Rectal smooth muscle tissue (tissue), 1 donor: ENCODE data around the gene ACSM2B.
"Not testable (repeated sequence)": the region's sequence is repeated elsewhere in the genome, so short reads cannot be mapped to it uniquely, and the experiment has no call there.

ENCODE experiments used
- H3K27ac ChIP-seq: one replicate; pipeline ENCODE4 v1.7.0; 2013; ENCODE audit warnings: low read depth, low read length, inconsistent platforms
- H3K27me3 ChIP-seq: one replicate; pipeline ENCODE4 v1.7.0; 2013; ENCODE audit warnings: low read length; ENCODE audit not compliant: control insufficient read depth, insufficient read depth
- H3K36me3 ChIP-seq: one replicate; pipeline ENCODE4 v1.7.0; 2013; ENCODE audit warnings: low read length; ENCODE audit not compliant: control insufficient read depth, insufficient read depth
- H3K4me1 ChIP-seq: one replicate; pipeline ENCODE4 v1.7.0; 2013; ENCODE audit warnings: low read length; ENCODE audit not compliant: control insufficient read depth, insufficient read depth
- H3K4me3 ChIP-seq: one replicate; pipeline ENCODE4 v1.7.0; 2013; ENCODE audit warnings: low read length
- H3K9ac ChIP-seq: one replicate; pipeline ENCODE4 v1.7.0; 2013; ENCODE audit warnings: low read length

Gene ACSM2B

DNA sequence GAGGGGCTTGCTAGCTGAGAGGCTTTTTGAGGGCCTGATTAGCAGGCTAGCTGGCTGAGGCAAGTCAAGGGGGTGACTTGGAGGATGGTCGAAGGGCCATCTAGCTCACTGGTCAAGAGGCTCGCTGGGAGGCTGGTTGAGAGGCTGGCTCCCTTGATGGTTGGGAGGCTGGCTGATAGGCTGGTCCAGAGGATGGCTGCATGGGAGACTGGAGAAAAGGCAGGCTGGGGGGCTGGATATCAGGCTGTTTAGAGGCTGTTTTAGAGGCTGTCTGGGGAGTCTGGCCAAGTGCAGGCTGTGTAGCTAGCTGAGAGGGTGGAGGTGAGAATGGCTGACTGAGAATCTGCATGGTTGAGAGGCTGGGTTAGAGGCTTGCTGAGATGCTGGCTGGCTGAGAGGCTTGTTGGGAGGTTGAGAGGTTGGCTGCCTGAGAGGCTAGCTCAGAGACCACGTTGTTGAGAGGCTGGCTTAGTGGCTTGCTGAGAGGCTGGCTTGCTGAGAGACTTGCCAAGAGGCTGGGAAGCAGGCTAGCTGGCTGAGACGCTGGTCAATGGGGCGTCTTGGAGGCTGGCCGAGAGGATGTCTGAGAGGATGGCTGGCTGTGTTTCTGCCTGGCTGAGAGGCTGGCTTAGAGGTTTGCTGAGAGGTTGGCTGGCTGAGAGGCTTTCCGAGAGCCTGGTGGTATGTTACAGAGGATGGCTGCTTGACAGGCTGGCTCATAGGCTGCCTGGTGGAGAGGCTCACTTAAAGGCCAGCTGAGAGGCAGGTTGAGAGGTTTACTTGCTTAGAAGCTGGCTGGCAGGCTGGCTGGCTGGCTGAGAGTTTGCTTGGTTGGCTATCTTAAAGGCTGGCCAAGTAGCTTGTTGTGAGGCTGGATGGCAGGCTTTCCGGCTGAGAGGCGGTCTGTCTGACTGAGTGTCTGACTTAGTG is 36.6 kb upstream of the ACSM2B start:
- H3K36me3 ChIP-seq: no peaks in the 10 kb centered on the region
- H3K27ac ChIP-seq: no peak overlapping the region
- no peaks in the 10 kb centered on the region for H3K4me1 ChIP-seq
- H3K4me3 ChIP-seq: no peak overlapping the region
- peaks cover 2% of the 10 kb centered on the region for H3K27me3 ChIP-seq
- H3K9ac ChIP-seq: no peak overlapping the region

DNA sequence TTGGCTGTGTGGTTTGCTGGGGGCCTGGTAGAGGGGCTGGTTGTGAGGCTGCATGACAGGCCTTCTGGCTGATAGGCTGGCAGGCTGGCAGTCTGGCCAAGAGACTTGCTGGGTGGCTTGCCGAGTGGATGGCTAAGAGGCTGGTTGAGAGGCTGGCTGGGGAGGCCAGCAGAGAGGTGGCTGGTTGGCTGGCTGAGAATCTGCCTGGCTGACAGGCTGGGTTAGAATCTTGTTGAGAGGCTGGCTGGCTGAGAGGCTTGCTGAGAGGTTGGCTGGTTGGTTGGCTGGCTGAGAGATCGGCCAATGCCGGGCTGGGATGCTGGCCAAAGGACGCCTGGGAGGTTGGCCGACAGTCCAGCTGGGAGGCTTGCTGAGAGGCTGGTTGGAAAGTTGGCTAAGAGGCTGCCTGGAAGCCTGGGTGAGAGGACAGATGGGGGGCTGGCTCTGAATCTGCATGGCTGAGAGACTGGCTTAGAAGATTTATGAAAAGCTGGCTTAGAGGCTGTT is 35.9 kb upstream of the ACSM2B start:
- no peak overlapping the region for H3K27ac ChIP-seq
- H3K4me1 ChIP-seq: no peaks in the 10 kb centered on the region
- H3K36me3 ChIP-seq: no peaks in the 10 kb centered on the region
- H3K4me3 ChIP-seq: no peak overlapping the region
- no peak overlapping the region for H3K9ac ChIP-seq
- H3K27me3 ChIP-seq: no peaks in the 10 kb centered on the region

DNA sequence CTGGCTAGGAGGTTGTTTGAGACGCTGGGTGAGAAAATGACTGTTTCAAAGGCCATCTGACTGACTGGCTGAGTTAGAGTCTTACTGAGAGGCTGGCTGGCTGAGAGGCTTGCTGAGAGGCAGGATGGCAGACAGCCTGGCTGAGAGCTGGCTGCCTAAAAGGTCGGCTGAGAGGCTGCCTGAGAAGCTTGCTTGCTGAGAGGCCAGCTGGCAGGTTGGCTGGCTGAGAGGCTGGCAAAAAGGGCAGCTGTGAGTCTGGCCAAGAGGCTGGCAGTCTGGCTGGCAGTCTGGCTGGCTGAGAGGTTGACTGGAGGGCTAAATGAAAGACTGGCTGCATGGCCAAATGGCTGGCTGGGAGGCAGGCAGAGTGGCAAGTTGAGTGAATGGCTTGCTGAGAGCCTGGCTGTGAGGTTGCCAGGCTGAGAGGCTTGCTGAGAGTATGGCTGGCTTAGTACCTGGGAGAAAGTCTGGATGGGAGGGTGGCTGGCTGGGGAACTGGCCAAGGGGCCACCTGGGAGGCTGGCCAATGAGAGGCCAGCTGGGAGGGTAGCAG is 35.3 kb upstream of the ACSM2B start:
- Histone ChIP-seq H3K27ac (no peak overlapping the region), H3K4me1 (no peaks in the 10 kb centered on the region), H3K9ac (no peak overlapping the region), H3K36me3 (no peaks in the 10 kb centered on the region), H3K27me3 (no peaks in the 10 kb centered on the region), H3K4me3 (no peak overlapping the region)

DNA sequence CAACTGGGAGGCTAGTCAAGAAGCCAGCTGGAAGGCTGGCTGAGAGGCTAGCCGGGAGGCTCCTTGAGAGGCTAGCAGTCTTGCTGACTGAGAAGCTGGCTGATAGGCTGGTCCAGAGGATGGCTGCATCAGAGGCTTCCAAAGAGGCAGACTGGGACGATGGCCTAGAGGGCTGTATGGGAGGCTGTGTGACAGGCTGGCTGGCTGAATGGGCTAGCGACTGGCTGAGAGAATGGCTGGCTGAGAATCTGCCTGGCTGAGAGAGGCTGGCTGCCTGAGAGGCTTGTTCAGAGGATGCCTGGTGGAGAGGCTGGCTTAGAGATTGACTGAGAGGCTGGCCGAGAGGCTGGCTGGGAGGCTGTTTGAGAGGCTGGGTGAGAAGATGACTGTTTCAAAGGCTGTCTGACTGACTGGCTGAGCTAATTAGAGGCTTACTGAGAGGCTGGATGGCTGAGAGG is 34.8 kb upstream of the ACSM2B start:
- H3K4me1 ChIP-seq: no peaks in the 10 kb centered on the region
- no peaks in the 10 kb centered on the region for H3K27me3 ChIP-seq
- H3K36me3 ChIP-seq: no peaks in the 10 kb centered on the region
- H3K27ac ChIP-seq: no peak overlapping the region
- H3K9ac ChIP-seq: no peak overlapping the region
- H3K4me3 ChIP-seq: no peak overlapping the region

DNA sequence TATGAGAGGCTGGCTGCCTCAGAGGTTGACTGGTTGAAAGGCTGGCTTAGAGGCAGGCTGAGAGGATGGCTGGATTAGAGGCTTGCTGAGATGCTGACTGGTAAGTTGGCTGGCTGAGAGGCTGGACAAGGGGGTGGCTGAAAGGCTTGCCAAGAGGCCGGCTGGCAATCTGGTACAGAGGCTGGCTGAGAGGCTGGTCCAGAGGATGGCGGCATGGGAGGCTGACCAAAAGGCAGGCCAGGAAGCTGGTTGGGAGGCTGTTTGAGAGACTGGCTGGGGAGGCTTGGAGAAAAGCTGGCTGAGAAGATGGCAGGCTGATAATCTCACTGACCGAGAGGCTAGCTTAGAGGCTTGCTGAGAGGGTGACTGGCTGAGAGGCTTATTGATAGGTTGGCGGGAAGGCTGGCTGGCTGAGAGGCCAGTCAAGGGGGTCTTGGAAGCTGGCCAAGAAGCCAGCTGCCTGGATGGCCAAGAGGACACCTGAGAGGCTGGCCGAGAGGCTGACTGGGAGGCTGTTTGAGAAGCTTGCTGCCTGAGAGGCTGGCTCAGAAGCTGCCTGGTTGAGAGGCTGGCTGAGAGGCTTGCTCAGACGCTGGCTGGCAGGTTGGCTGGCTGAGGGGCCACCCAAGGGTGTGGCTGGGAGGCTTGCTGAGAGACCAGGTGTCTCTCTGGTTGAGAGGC is 34.2 kb upstream of the ACSM2B start:
- Histone ChIP-seq H3K27me3 (no peaks in the 10 kb centered on the region), H3K4me1 (no peaks in the 10 kb centered on the region), H3K9ac (no peak overlapping the region), H3K4me3 (no peak overlapping the region), H3K36me3 (no peaks in the 10 kb centered on the region), H3K27ac (no peak overlapping the region)

DNA sequence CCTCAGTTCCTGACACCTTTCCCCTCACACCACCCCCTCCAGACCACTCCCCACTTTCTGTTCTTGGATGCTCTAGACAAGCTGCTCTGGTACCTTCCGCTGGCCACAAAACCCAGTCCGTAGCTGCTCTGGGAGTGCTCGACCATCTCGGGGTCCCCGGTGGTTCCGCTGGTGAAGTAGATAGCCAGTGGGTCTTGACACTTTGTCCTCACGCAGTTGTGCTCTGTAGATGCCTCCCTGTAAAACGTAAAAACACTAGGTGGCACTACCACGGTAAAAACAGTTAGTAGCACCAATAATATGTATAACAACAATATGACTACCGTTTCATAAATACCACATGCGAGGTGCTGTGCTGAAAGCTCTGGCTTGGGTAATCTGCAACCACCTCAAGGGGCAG is 26.0 kb upstream of the ACSM2B start:
- H3K4me3 ChIP-seq, H3K36me3 ChIP-seq: not testable (repeated sequence)

DNA sequence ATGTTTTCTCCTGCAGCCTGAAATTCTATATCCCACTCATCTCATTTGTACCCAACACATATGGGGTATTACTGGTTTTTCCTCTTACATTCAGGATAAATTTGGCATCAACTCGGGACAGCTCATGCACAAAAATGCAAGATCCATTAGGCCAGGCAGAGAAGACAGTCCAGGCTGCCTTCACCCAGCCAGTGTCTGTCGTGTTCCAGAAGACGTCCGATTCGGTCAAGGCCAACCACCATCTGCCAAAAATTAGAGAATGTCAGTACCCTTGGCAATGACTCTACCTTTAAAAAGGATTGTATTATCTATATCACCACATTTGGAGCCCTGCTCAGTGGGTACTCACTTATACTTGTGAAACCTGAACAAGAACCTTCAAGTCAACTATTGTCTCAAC is 23.3 kb upstream of the ACSM2B start:
- not testable (repeated sequence) for H3K4me3 ChIP-seq

More for the DNA sequence above, 26.0 kb upstream of the ACSM2B start:
- H3K9ac ChIP-seq, H3K27ac ChIP-seq, H3K4me1 ChIP-seq, H3K27me3 ChIP-seq: not testable (repeated sequence)

DNA sequence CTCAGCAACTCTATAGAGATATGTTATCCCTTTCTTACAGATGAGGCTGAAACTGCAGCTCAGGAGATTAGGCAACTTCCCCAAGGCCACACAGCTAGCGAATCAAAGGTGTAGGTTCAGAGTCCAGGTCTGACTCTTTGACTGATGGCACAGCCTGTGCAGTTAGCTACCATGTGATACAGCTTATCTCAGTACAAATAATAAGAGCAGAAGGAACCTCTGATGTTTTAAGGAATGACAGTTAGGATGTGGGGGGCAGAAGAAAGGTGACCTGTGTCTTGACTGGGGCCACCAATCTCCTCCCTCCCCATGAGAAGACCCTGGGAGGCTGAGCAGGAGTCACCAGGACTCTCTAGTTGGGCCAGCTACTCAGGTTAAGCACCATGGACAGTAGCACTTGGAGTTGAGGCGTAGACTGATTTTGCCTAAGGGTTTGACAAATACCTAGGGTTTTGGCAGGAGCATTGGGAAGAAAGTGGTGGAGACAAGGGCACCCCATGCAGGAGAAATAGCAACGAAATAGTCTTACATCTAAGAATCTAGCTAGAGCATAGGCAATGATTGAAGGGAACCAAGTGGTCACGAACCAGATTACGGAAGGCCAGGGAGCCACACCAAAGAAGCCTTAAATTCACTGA is 22.8 kb upstream of the ACSM2B start:
- Histone ChIP-seq H3K4me3 (no peak overlapping the region), H3K27me3 (no peaks in the 10 kb centered on the region), H3K27ac (no peak overlapping the region), H3K36me3 (no peaks in the 10 kb centered on the region), H3K4me1 (no peaks in the 10 kb centered on the region), H3K9ac (no peak overlapping the region)

More for the DNA sequence above, 23.3 kb upstream of the ACSM2B start:
- not testable (repeated sequence) for H3K27me3 ChIP-seq, H3K4me1 ChIP-seq, H3K9ac ChIP-seq, H3K36me3 ChIP-seq, H3K27ac ChIP-seq

DNA sequence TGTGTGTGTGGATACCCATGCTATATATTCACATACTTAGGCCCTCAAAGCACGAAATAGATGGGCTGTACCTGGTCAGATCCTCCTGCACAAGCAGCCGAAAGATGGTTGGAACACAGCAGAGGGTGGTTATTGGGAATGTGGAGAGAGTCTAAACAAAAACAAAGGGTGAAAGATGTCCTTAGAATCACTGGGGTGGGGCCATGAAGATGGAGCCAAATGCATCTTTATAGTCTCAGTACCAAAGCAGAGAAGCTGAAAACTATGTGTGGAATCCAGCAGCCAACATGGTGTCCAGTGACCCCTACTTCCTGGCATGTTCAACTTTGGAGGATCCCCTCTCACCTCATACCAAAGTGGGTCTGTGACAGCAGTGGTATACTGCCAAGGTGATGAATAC is 19.5 kb upstream of the ACSM2B start:
- not testable (repeated sequence) for H3K4me3 ChIP-seq, H3K4me1 ChIP-seq, H3K27me3 ChIP-seq, H3K9ac ChIP-seq, H3K36me3 ChIP-seq, H3K27ac ChIP-seq

DNA sequence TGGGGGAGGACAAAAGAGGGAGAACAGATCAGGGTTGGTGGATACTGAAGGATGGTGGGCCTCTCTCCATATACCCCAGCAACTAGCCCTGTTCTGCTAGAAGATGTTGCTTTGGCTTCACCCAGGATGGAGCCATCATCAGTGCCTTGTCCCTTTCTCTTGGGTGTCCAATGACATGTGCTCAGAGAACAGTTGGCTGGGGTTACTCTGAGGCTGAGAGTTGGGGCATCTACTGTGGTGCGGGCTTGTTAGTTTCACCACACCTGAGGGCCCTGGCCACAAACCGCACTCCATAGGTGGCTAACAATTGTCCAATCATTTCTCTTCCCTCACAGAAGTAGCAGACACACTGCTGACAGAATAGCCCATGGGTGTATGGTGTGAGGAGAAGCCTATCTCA is 18.9 kb upstream of the ACSM2B start:
- H3K4me1 ChIP-seq, H3K9ac ChIP-seq, H3K27ac ChIP-seq, H3K36me3 ChIP-seq, H3K27me3 ChIP-seq, H3K4me3 ChIP-seq: not testable (repeated sequence)

DNA sequence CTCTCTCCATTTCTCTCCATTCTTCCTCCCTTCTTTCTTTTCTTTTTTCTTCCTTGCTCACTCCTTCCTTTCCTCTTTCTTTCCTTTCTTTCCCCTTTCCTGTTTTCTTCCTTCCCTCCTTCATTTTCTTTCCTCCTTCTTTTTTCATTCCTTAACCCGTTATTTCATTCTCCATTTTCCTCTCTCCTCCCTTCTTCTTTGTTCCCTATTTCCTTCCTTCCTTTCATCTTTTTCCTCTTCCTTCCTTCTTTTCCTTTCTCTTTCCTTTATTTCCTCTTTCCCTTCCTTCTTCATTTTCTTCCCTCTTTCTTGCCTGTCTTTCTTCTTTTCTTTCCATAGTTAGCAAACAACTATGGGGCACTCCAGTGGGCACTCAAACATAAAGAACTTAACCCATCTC is 16.6 kb upstream of the ACSM2B start:
- not testable (repeated sequence) for H3K27ac ChIP-seq, H3K9ac ChIP-seq, H3K4me3 ChIP-seq, H3K4me1 ChIP-seq, H3K27me3 ChIP-seq, H3K36me3 ChIP-seq

DNA sequence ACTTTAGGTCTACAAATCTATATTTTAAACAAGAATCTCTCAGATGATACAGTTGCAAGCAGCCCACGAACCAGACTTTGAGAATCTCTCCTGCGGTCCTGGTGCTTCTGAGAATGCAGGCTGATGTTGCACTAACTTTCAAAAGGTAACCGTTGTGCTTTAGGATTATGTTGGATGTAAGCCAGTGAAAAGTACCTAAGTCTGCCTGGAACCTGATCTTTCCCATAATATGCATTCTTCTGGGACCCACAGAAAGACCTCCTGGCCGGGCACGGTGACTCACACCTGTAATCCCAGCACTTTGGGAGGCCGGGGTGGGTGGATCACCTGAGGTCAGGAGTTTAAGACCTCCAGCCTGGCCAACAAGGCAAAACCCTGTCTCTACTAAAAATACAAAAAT is 13.3 kb upstream of the ACSM2B start:
- not testable (repeated sequence) for H3K27me3 ChIP-seq

More for the DNA sequence above, 13.3 kb upstream of the ACSM2B start:
- H3K27ac ChIP-seq, H3K36me3 ChIP-seq, H3K9ac ChIP-seq, H3K4me3 ChIP-seq, H3K4me1 ChIP-seq: not testable (repeated sequence)
